SH-SY5Y (cell line): Measurements from ENCODE around the gene MRPS2.

Experiments used
- GATA2 ChIP-seq: IDR thresholded peaks from 2 replicates; pipeline ENCODE4 v1.6.1; 2011; ENCODE audit warnings: mild to moderate bottlenecking, low read depth, low read length
- GATA3 ChIP-seq: IDR thresholded peaks from 2 replicates; pipeline ENCODE4 v1.6.1; 2011; ENCODE audit warnings: low read depth, mild to moderate bottlenecking, low read length, moderate library complexity

Gene MRPS2

GRCh38 chr9:135487281-135488012 lies 13.0 kb upstream of the MRPS2 start:
- TF ChIP-seq GATA3, result no peak
- TF ChIP-seq GATA2, result no peak

GRCh38 chr9:135488013-135488330 lies 12.5 kb upstream of the MRPS2 start:
- TF ChIP-seq GATA3 (no peak), GATA2 (no peak)

GRCh38 chr9:135488527-135488926 lies 12.0 kb upstream of the MRPS2 start:
- TF ChIP-seq GATA3 (no peak), GATA2 (no peak)

- TF ChIP-seq GATA2, result no peak
- no peak for TF ChIP-seq GATA3
These were observed 11.1 kb upstream of the MRPS2 start for GRCh38 chr9:135489188-135489906.

GRCh38 chr9:135490166-135490870 lies 10.2 kb upstream of the MRPS2 start:
- no peak for TF ChIP-seq GATA3
- no peak for TF ChIP-seq GATA2

GRCh38 chr9:135490980-135491464 lies 9.5 kb upstream of the MRPS2 start:
- TF ChIP-seq GATA2, result no peak
- TF ChIP-seq GATA3, result no peak

GRCh38 chr9:135491764-135492163 lies 8.7 kb upstream of the MRPS2 start:
- TF ChIP-seq GATA3, result no peak
- no peak for TF ChIP-seq GATA2

- no peak for TF ChIP-seq GATA2
- no peak for TF ChIP-seq GATA3
These were observed 7.4 kb upstream of the MRPS2 start for GRCh38 chr9:135492886-135493669.

- TF ChIP-seq GATA2 (no peak), GATA3 (no peak)
These were observed 5.5 kb upstream of the MRPS2 start for GRCh38 chr9:135494791-135495559.

GRCh38 chr9:135498381-135499126 lies 1.9 kb upstream of the MRPS2 start:
- TF ChIP-seq GATA2 (no peak), GATA3 (no peak)

GRCh38 chr9:135499326-135500070 lies 984 bp upstream of the MRPS2 start:
- TF ChIP-seq GATA3 (no peak), GATA2 (no peak)

- TF ChIP-seq GATA3 (no peak), GATA2 (no peak)
These were observed 384 bp upstream of the MRPS2 start for GRCh38 chr9:135500071-135500524.
